ENCODE results near the gene MTA1. TPM values are rescaled to one million over a fixed set of nuclear protein-coding genes. Genes with fewer than 3 reads are reported as not detected.

The MTA1 gene
- total and polyA plus RNA-seq, 4 donors = 3.7 to 28.1 (median 21.0) TPM

GRCh38 chr14:105392131-105393090 lies 27.2 kb upstream of the MTA1 start:
- H3K4me1 ChIP-seq (ENCODE audit: control insufficient read depth in 4 of 4, insufficient read depth in 4 of 4, low read length in 3 of 4) = no peaks in the 10 kb centered on the region
- no peak for DNase-seq (ENCODE audit: low spot score)

GRCh38 chr14:105393151-105393550 lies 26.5 kb upstream of the MTA1 start:
- TF ChIP-seq, protein P1, sequence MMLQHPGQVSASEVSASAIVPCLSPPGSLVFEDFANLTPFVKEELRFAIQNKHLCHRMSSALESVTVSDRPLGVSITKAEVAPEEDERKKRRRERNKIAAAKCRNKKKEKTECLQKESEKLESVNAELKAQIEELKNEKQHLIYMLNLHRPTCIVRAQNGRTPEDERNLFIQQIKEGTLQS (IDR thresholded peaks at IDR 0.05) = no peak
- TF ChIP-seq ZBTB33 (IDR thresholded peaks at IDR 0.05) (no peak), YY1 (IDR thresholded peaks at IDR 0.05) (no peak), RXRA (IDR thresholded peaks at IDR 0.05) (no peak), SP1 (IDR thresholded peaks at IDR 0.05) (no peak), FOXA2 (IDR thresholded peaks at IDR 0.05) (no peak), HNF4G (IDR thresholded peaks at IDR 0.05) (no peak), JUND (IDR thresholded peaks at IDR 0.05) (no peak), RAD21 (IDR thresholded peaks at IDR 0.05) (no peak), NR2F2 (IDR thresholded peaks at IDR 0.05) (no peak), FOXA1 (IDR thresholded peaks at IDR 0.05) (no peak), GABPA (IDR thresholded peaks at IDR 0.05 in 1 of 2, conservative IDR thresholded peaks at IDR 0.05 in 1 of 2) (no peak)
- TF ChIP-seq, protein P2, sequence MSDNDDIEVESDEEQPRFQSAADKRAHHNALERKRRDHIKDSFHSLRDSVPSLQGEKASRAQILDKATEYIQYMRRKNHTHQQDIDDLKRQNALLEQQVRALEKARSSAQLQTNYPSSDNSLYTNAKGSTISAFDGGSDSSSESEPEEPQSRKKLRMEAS (IDR thresholded peaks at IDR 0.05) = no peak
- TF ChIP-seq, protein P3, sequence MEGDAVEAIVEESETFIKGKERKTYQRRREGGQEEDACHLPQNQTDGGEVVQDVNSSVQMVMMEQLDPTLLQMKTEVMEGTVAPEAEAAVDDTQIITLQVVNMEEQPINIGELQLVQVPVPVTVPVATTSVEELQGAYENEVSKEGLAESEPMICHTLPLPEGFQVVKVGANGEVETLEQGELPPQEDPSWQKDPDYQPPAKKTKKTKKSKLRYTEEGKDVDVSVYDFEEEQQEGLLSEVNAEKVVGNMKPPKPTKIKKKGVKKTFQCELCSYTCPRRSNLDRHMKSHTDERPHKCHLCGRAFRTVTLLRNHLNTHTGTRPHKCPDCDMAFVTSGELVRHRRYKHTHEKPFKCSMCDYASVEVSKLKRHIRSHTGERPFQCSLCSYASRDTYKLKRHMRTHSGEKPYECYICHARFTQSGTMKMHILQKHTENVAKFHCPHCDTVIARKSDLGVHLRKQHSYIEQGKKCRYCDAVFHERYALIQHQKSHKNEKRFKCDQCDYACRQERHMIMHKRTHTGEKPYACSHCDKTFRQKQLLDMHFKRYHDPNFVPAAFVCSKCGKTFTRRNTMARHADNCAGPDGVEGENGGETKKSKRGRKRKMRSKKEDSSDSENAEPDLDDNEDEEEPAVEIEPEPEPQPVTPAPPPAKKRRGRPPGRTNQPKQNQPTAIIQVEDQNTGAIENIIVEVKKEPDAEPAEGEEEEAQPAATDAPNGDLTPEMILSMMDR (IDR thresholded peaks at IDR 0.05; ENCODE audit: low read depth, low read length, missing input control) = no peak
- Histone ChIP-seq H3K4me3 (ENCODE audit: low read depth in 1 of 3, low read length in 3 of 3) (no peak overlapping the region), H3K9me3 (ENCODE audit: control insufficient read depth in 4 of 4, low read length in 3 of 4) (no peaks in the 10 kb centered on the region), H3K27ac (ENCODE audit: low read depth in 1 of 2, low read length in 2 of 2) (no peak overlapping the region), H3K4me1 (ENCODE audit: control insufficient read depth in 4 of 4, insufficient read depth in 4 of 4, low read length in 3 of 4) (peaks cover 0 to 5% (median 2%) of the 10 kb centered on the region in 4 donors), H3K27me3 (ENCODE audit: control insufficient read depth in 4 of 4, insufficient read depth in 4 of 4, low read length in 3 of 4) (no peaks in the 10 kb centered on the region), H3K9ac (ENCODE audit: low read depth in 1 of 2, low read length in 2 of 2) (no peak overlapping the region), H3K36me3 (ENCODE audit: control insufficient read depth in 4 of 4, insufficient read depth in 3 of 4, low read depth in 1 of 4, low read length in 3 of 4) (peaks cover 0 to 2% (median 0%) of the 10 kb centered on the region in 4 donors)
- DNase-seq (ENCODE audit: low spot score) = no peak
- WGBS = 95% methylated on average over 14 of the region's 14 CpGs

More at GRCh38 chr14:105392131-105393090, 27.2 kb upstream of the MTA1 start:
- Histone ChIP-seq H3K27me3 (ENCODE audit: control insufficient read depth in 4 of 4, insufficient read depth in 4 of 4, low read length in 3 of 4) (no peaks in the 10 kb centered on the region), H3K36me3 (ENCODE audit: control insufficient read depth in 4 of 4, insufficient read depth in 3 of 4, low read depth in 1 of 4, low read length in 3 of 4) (peaks cover 0 to 2% (median 0%) of the 10 kb centered on the region in 4 donors), H3K9me3 (ENCODE audit: control insufficient read depth in 4 of 4, low read length in 3 of 4) (no peaks in the 10 kb centered on the region), H3K27ac (ENCODE audit: low read depth in 1 of 2, low read length in 2 of 2) (no peak overlapping the region), H3K4me3 (ENCODE audit: low read depth in 1 of 3, low read length in 3 of 3) (no peak overlapping the region), H3K9ac (ENCODE audit: low read depth in 1 of 2, low read length in 2 of 2) (no peak overlapping the region)
- TF ChIP-seq HNF4A (conservative IDR thresholded peaks at IDR 0.05) = no peak
- TF ChIP-seq TAF1 (conservative IDR thresholded peaks at IDR 0.05) = no peak
- TF ChIP-seq ZBTB33 (IDR thresholded peaks at IDR 0.05) = no peak
- TF ChIP-seq RXRA (IDR thresholded peaks at IDR 0.05) = no peak
- TF ChIP-seq, protein P3 (IDR thresholded peaks at IDR 0.05; ENCODE audit: low read depth, low read length, missing input control) = no peak
- TF ChIP-seq FOXA2 (IDR thresholded peaks at IDR 0.05) = no peak
- no peak for TF ChIP-seq RAD21 (IDR thresholded peaks at IDR 0.05)
- no peak for TF ChIP-seq GABPA (IDR thresholded peaks at IDR 0.05 in 1 of 2, conservative IDR thresholded peaks at IDR 0.05 in 1 of 2)
- 96% methylated on average over 40 of the region's 40 CpGs for WGBS
